AG04450 (cell line): ENCODE results near the gene TPR. TPM values are rescaled to one million over a fixed set of nuclear protein-coding genes. Genes with fewer than 3 reads are reported as not detected.
A peak's percentile ranks its signal among the peaks of the same experiment; 100 is the strongest.

Experiments
- CTCF ChIA-PET: fragments of 300-600, 350-600 bp; formaldehyde crosslinking; extraction: SDS; loops from one replicate; lab custom pipeline; 2022; ENCODE audit warnings: antibody characterized with exemption, inconsistent platforms; lab: Charles Lee
- POLR2A ChIA-PET: fragments of 350-600 bp; formaldehyde crosslinking; extraction: SDS; loops from one replicate; lab custom pipeline; 2021; ENCODE audit warnings: antibody characterized with exemption, inconsistent platforms; lab: Yijun Ruan, JAX
- DNase-seq: peaks from one replicate; pipeline ENCODE4 v3.0.0-alpha.2; 2011; ENCODE audit warnings: low read depth, low spot score
- H3K27ac ChIP-seq: one replicate; pipeline ENCODE4 v1.5.1; 2012; ENCODE audit warnings: low read depth, low read length, control low read depth
- H3K27me3 ChIP-seq: one replicate; pipeline ENCODE4 v1.6.0; 2012; ENCODE audit warnings: low read length; ENCODE audit not compliant: control insufficient read depth, insufficient read depth
- H3K4me3 ChIP-seq: 2 replicates; pipeline ENCODE4 v1.5.1; 2011; ENCODE audit warnings: mild to moderate bottlenecking, low read depth, low read length, control low read depth
- H3K9me3 ChIP-seq: 2 replicates; pipeline ENCODE4 v1.5.1; 2012; ENCODE audit warnings: low read length; ENCODE audit not compliant: control insufficient read depth, insufficient read depth
- polyA plus RNA-seq: library from polyadenylated mRNA; depleted of rRNA; stranded (reverse); fragments of >200 nt; gene quantifications from 2 replicates; pipeline ENCODE4 v1.2.3, GENCODE V29; 2011
- TF ChIP-seq, protein P1 (sequence below): IDR thresholded peaks from 2 replicates; pipeline ENCODE4 v1.5.1; 2011; ENCODE audit warnings: low read depth, low read length, control low read depth, inconsistent platforms

Gene TPR
- polyA plus RNA-seq, 1 experiment: 48.5 TPM

DNA sequence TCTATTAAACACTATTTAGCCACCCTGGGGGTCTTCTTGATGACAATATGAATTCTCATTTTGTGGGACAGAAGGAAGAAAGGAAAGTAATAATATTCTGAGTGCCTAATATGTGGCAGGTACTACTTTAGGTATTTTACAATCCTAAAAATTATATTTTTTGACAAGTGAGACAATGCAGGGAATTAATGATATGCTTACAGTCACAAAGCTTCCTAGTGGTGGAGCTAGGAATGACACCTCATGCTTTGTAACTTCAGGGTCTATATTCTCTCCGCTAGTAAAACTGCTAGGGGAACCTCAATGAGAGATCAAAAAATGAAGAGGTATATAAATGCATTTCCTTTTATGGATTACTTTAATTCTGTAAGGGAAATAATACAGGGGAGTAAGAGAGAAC lies 44.3 kb downstream of the TPR start:
- H3K27me3 ChIP-seq: no peaks in the 10 kb centered on the region
- no peak overlapping the region for H3K27ac ChIP-seq
- TF ChIP-seq, protein P1, sequence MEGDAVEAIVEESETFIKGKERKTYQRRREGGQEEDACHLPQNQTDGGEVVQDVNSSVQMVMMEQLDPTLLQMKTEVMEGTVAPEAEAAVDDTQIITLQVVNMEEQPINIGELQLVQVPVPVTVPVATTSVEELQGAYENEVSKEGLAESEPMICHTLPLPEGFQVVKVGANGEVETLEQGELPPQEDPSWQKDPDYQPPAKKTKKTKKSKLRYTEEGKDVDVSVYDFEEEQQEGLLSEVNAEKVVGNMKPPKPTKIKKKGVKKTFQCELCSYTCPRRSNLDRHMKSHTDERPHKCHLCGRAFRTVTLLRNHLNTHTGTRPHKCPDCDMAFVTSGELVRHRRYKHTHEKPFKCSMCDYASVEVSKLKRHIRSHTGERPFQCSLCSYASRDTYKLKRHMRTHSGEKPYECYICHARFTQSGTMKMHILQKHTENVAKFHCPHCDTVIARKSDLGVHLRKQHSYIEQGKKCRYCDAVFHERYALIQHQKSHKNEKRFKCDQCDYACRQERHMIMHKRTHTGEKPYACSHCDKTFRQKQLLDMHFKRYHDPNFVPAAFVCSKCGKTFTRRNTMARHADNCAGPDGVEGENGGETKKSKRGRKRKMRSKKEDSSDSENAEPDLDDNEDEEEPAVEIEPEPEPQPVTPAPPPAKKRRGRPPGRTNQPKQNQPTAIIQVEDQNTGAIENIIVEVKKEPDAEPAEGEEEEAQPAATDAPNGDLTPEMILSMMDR: peak; percentile 52
- ChIA-PET POLR2A (no interaction called here), CTCF (interaction anchor here (0.8 to 2.3 kb wide), 10 partner anchors 9 to 54 kb away, joined by 3 to 9 read pairs (median 4); partner anchors contain the start of genes ODR4 and TPR)
- H3K9me3 ChIP-seq: no peaks in the 10 kb centered on the region
- no peak overlapping the region for H3K4me3 ChIP-seq
- no peak for DNase-seq

DNA sequence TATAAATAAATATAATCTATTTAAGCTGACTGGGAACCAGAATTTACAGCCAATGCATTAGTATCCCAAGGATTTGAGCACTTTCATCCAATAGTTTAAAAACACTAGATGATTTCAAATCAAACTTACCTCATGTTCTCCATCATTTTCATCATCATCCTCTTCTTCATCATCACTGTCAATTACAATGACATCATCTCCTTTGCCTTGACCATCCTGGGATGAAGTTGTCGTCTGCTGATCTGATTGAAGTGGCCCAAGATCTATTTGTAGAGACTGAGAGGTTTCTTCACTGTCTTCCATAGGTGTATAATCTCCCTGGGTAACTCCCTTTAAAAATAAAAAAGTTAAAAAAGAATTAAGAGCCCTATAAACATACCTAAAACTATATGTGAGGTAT lies 47.7 kb downstream of the TPR start:
- ChIA-PET CTCF (no interaction called here), POLR2A (no interaction called here)
- no peaks in the 10 kb centered on the region for H3K27me3 ChIP-seq
- no peak for DNase-seq
- no peak overlapping the region for H3K27ac ChIP-seq
- no peaks in the 10 kb centered on the region for H3K9me3 ChIP-seq
- no peak overlapping the region for H3K4me3 ChIP-seq
- TF ChIP-seq, protein P1: no peak

DNA sequence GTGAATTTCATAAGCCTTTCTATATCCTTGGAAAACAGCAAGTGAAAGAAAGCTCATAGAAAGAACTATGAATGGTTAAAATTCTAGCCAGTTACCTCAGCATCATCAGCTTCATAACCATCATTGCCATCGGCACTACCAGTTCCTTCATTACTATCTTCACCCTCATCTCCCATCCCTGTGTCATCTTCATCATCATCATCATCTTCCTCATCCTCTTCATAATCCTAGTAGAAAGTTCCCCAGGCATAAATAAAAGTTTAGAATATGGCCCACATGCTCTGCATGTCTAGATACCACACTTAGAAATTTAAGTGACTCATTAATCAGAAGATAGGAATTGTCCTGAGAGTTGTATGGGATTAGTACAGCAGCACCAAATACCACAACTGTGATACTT lies 49.0 kb downstream of the TPR start:
- H3K9me3 ChIP-seq: no peaks in the 10 kb centered on the region
- TF ChIP-seq, protein P1: no peak
- no peak for DNase-seq
- no peak overlapping the region for H3K27ac ChIP-seq
- H3K4me3 ChIP-seq: no peak overlapping the region
- H3K27me3 ChIP-seq: no peaks in the 10 kb centered on the region
- ChIA-PET CTCF (interaction anchor here (1.1 to 3.1 kb wide), 7 partner anchors 8 to 605 kb away, joined by 3 to 13 read pairs (median 4); partner anchors contain the start of genes ODR4 and TPR), POLR2A (no interaction called here)

DNA sequence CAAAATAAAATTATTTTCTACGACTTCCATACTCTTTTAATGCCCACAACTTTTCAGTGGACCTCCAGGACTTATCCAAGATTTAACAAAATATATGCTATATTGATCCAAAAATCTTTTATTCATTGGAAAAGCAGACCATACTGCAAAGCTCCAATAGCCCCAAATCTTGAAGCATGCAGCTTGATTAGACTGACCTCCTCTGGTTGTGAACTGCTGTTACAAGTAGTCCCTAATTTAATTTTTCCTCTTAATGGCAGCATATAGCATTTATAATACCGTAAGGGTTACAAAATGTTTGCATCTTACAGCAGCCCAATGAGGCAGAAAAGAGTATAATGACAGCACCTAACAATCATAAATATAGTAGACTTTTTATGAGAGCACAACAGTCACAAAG lies 49.8 kb downstream of the TPR start:
- Histone ChIP-seq H3K27me3 (no peaks in the 10 kb centered on the region), H3K4me3 (no peak overlapping the region), H3K9me3 (no peaks in the 10 kb centered on the region), H3K27ac (no peak overlapping the region)
- ChIA-PET POLR2A (no interaction called here), CTCF (interaction anchor here (0.5 to 3.1 kb wide), 11 partner anchors 9 to 605 kb away, joined by 3 to 13 read pairs (median 4); partner anchors contain the start of genes ODR4 and TPR)
- TF ChIP-seq, protein P1: peak; percentile 57
- no peak for DNase-seq

DNA sequence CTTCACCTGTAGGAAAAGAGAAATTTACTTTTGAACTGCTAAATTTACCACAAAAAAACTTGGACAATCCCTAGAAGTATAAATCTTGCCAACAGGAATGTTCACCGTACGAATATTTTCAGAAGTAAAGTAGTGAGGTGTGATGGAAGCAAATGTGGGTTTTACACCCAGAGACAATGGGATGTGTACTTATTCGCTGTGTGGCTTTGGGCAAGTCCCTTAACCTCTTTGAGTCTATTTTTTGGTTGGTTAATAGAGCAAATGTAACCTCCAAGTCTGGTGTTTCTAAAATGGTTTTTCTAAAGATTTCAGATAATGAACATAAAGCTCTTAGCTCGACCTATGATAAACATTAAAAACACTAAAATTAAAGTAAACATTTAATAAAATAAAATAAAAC lies 51.2 kb downstream of the TPR start:
- Histone ChIP-seq H3K27ac (no peak overlapping the region), H3K27me3 (no peaks in the 10 kb centered on the region), H3K9me3 (no peaks in the 10 kb centered on the region), H3K4me3 (no peak overlapping the region)
- no peak for DNase-seq
- CTCF ChIA-PET: interaction anchor here (1.5 to 3.1 kb wide), 2 partner anchors 28 to 51 kb away, joined by 4 to 13 read pairs; partner anchors contain the start of genes ODR4 and TPR
- POLR2A ChIA-PET: no interaction called here
- TF ChIP-seq, protein P1: no peak
